NOMO-1 treated with dmso at 0.1 percent for 144 hours (cell line): ENCODE data around the gene FMN1.

Experiments used
- DNase-seq: peaks from one replicate; lab custom pipeline; 2025; ENCODE audit not compliant: unreplicated experiment; lab: John Stamatoyannopoulos, UW

FMN1 gene

DNA sequence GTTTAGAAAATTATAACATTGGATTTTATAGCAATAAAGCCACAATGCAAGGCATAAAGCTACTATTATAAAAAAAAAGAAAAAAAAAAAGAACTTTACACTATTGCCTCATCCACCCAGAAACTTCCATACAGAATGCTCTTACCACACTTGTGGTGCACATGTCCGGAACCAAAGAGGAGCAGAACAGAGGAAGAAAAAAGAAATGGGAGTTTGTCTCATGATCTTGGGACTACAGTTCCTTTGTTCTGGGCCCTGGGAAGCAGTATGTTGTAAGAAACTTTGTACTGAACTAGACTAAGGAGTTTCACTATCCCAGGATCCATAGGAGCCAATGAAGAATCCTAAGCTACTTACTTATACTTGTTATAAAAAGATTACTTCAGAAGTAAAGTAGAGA, 36.1 kb downstream of the FMN1 start:
- DNase-seq = no peak

- DNase-seq = no peak
Observed at GRCh38 chr15:33157371-33158037, 37.0 kb downstream of the FMN1 start.

- no peak for DNase-seq
Observed at GRCh38 chr15:33155691-33156420, 38.7 kb downstream of the FMN1 start.

DNA sequence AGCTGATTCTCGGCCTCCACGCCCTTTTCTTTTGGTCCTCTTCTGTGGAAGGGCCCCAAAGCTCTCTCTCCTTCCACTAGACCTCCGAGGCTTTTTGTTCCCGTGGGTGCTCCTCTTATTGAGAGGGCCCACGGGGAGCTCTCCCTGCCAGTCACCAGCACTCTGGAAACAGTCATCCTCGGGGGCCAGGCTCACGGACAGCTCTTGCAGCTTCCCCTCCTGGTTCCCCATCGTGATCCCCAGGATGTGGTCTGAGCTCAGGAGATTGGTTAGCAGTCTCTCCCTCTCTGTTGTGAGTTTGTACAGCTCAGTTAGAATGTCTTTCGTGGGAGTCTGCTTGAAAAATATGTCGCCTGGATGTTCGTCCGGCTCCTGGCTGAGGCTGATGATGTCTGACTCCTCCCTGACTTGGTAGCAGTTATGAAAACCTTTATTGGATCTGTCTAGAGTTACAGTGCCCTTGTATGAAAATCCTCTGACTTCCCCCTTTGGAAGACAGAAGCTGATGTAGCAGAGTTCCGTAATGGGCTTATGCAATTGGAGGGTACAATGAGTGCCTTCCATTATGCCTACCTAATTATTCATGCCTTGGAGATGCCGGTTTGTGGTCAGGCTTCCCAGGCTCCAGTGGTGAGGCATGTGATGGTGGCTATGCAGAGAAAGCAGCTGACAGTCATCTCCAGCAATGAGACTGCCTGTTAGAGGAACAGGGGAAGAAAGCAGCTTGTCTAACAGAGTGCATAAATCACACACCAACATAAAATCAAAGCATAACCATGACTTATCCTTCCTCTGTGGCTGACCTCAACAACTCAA, 40.0 kb downstream of the FMN1 start:
- peak; percentile 66 for DNase-seq

GRCh38 chr15:33153548-33153947, 41.0 kb downstream of the FMN1 start:
- no peak for DNase-seq

- DNase-seq = peak; percentile 81
Observed at GRCh38 chr15:33152502-33153109, 41.9 kb downstream of the FMN1 start.

DNA sequence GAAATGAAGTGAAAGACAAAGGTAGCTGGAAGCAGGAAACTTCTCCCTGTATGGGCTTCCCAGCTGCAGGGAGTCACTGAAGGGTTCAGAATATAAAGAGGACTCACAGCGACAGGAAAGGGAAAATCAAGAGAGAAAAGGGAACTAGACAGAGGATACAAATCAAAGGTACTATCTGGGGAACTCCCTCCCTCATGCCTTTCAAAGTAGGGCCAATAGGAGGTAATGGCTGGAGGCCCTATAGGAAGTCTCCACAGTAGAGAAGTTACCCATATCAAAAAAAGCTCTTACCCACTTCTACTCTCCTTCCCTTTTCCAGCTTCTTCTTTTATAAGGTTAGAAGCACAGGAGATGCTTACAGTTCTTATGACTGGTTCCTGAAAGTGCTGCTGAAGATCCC, 43.5 kb downstream of the FMN1 start:
- DNase-seq = peak; percentile 52

DNA sequence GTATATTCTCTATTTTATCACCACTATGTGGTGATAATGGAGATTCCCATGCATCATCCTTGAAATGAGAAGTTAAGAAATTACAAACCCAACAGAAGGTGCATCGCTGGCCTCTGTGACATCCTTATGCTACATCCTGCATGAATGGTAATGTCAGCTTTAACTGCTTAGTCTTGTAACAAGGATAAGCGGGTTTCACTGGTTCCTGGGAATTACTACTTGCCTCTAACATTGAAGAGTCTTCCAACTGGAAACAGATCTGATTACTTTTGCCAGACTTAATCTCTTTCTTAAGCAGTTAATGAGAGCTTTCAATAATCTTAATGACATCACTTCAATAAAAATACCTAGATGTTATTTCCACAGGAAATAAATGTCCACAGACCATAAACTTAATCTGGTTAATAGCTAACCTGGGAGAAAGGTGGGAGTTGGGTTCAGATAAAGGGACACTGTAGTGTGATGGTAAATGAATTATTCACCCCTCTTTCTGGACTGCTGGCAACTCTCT, 44.0 kb downstream of the FMN1 start:
- DNase-seq = no peak

- no peak for DNase-seq
Observed at GRCh38 chr15:33149919-33150318, 44.6 kb downstream of the FMN1 start.

DNA sequence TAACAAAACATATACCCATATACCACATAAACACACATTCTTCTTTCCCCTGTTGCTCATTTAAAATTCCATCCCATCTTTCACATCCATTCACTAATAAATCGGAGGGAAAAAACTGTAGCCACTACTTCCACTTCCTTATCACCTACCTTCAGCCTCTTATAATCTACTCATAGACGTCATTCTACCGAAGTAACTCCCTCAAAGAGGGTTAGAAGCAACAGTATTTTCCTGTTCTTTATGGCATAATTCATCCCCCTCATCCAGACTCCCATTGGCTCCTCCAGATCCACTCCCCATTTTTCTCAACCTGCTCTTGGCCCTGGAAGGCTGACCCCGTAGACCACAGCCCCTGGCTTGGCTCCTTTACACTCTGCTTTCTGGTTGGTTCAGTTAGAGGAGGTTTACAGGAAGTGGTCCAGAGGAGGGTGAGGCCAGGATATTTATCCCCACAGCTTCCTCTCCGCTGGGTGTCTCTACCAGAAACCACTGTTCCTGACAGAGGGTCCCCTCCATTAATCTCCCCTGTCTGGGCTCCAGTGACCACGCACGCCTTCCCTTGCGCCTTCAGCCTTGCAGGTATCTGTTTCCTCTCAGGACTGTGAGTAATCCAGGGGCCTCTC, 46.3 kb downstream of the FMN1 start:
- no peak for DNase-seq

DNA sequence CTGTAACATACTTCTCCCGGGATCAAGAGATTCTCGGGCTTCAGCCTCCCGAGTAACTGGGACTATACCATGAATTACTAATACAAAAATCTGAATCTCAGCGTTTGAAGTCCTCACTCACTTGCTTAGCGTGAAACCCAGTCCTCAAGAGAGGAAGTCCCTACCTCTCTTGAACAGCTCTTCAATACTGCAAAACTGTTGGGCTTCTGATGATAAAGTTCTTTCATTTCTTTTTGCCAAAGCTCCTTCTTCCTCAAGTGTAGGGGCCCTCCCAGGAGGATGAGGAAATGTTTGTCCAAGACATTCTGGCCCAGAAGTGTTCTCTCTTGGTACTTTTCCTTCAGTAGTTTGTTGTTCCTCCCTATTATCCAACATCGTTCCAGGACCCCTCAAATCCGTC, 48.5 kb downstream of the FMN1 start:
- DNase-seq = no peak

- DNase-seq = no peak
Observed at GRCh38 chr15:33145447-33145846, 49.1 kb downstream of the FMN1 start.

DNA sequence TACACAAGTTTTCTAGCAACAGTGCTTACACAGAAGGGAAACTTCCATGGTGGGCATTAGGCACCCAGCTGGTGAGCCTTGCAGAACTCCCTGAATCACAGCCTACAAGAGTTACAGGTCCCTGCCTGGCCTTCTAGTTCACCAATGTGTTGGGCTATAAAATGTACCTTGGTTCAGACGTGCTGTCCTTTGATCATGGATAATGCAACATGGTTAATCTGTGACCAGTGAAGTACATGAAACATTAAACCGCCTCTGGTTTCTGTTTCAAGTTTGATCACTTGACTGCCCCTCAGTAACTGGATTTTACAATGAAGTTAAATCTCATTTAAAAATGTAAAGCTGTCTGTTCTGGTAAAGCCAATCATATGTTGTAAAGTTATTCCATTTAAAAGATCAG, 51.8 kb downstream of the FMN1 start:
- no peak for DNase-seq

- DNase-seq = no peak
Observed at GRCh38 chr15:33138000-33138399, 56.5 kb downstream of the FMN1 start.

GRCh38 chr15:33137101-33137500, 57.4 kb downstream of the FMN1 start:
- no peak for DNase-seq

DNA sequence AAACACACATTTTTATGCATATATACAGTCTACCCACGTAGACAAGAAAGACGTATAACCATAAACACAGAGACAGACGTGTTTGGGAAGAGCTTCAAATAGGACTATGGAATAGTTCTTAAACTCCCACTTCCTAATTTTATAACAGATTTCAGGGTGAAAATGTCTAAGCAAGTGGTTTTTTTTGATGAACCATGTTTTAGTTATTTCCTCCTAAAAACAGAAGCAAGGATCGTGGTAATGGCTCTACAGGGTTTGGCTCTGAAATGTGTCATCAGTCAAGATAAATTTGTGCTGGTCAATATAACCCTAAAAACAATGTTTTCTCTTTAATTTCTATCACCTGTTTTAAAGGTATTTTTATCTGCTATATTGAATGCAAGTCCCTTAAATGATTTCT, 58.2 kb downstream of the FMN1 start:
- no peak for DNase-seq

DNA sequence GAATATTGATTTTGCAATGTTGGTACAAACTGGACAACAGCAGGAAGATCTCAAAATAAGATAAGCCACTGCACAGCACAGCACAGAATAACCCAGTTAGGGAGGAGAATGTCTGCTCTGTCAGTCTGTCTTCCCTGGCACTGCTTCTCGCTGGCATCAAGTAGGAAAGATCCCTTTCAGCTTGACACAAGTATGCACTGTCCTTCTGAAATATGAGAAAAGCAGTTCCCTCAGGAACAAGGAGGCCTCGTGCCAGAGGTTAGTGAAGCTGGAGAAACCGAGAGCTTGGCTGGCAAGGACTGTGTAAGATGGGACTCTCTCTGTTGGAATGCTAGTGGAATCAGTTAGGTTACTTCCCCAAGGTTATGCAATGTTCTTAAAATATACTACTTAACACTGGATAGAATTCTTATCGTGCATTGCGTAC, 59.1 kb downstream of the FMN1 start:
- no peak for DNase-seq

- DNase-seq = no peak
Observed at GRCh38 chr15:33132722-33133345, 61.7 kb downstream of the FMN1 start.

GRCh38 chr15:33132233-33132580, 62.3 kb downstream of the FMN1 start:
- no peak for DNase-seq

- DNase-seq = no peak
Observed at GRCh38 chr15:33131552-33132232, 62.8 kb downstream of the FMN1 start.
